Breast epithelium (tissue), 4 donors: ENCODE measurements around the gene KIF12. TPM values are rescaled to one million over a fixed set of nuclear protein-coding genes. Genes with fewer than 3 reads are reported as not detected.

Experiments used
- DNase-seq, 2 donors: peaks; one replicate each; pipeline ENCODE4 v3.0.0-alpha.2; 2019; ENCODE audit warnings: low spot score in 2 of 2
- H3K27ac ChIP-seq, 2 donors: fragments of 200-600 bp; sonication (generic) in 1 of 2; one replicate each; pipeline ENCODE4 v1.5.1; 2016 to 2019; ENCODE audit warnings: mild to moderate bottlenecking in 1 of 2
- H3K27me3 ChIP-seq, 2 donors: fragments of 200-600 bp; sonication (generic) in 1 of 2; one replicate each; pipeline versions ENCODE4 v1.5.1 to v1.6.0; 2017 to 2019; ENCODE audit warnings: control low read depth in 1 of 2, mild to moderate bottlenecking in 1 of 2
- H3K36me3 ChIP-seq: fragments of 200-600 bp; one replicate; pipeline ENCODE4 v1.5.1; 2019
- H3K4me1 ChIP-seq, 2 donors: fragments of 200-600 bp; sonication (generic); one replicate each; pipeline ENCODE4 v1.5.1; 2016 to 2019; ENCODE audit warnings: control low read depth in 1 of 2
- H3K4me3 ChIP-seq, 3 donors: fragments of 200-600 bp; sonication (generic); 1 replicate in 2 of 3; 2 replicates in 1 of 3; pipeline ENCODE4 v1.5.1; 2016 to 2019; ENCODE audit warnings: mild to moderate bottlenecking in 3 of 3, moderate library complexity in 2 of 3
- H3K9me3 ChIP-seq, 2 donors: fragments of 200-600 bp; sonication (generic) in 1 of 2; one replicate each; pipeline ENCODE4 v1.5.1; 2016 to 2019; ENCODE audit warnings: control low read depth in 1 of 2
- POLR2A ChIP-seq: fragments of 450-650 bp; IDR thresholded peaks from one replicate; pipeline ENCODE4 v1.6.1; 2016; ENCODE audit warnings: antibody characterized with exemption, mild to moderate bottlenecking, moderate library complexity
- POLR2AphosphoS5 ChIP-seq, 3 donors: sonication (generic); formaldehyde crosslinking; IDR thresholded peaks; one replicate each; pipeline ENCODE4 v1.6.1; 2017; ENCODE audit warnings: antibody characterized with exemption in 3 of 3
- intact Hi-C: fragments of 100-400 bp; cut with DNase I; formaldehyde crosslinking; loops from one replicate; pipeline ENCODE4 v1.15.1; 2023; ENCODE audit warnings: low total_unique reads
- total RNA-seq, 3 donors: library from RNA; depleted of rRNA; stranded (reverse); fragments of >200 nt; gene quantifications; one replicate each; pipeline ENCODE4 v1.1.0, GENCODE V29; 2016
- TF ChIP-seq, protein P1 (sequence below), 3 donors: fragments of 450-650 bp; IDR thresholded peaks; one replicate each; pipeline ENCODE4 v1.5.1; 2016 to 2017; ENCODE audit warnings: antibody characterized with exemption in 3 of 3, mild to moderate bottlenecking in 3 of 3, moderate library complexity in 3 of 3

Gene KIF12
- total RNA-seq, 3 donors from 2014 or later: 14.4 to 34.4 TPM; not detected in 1

DNA sequence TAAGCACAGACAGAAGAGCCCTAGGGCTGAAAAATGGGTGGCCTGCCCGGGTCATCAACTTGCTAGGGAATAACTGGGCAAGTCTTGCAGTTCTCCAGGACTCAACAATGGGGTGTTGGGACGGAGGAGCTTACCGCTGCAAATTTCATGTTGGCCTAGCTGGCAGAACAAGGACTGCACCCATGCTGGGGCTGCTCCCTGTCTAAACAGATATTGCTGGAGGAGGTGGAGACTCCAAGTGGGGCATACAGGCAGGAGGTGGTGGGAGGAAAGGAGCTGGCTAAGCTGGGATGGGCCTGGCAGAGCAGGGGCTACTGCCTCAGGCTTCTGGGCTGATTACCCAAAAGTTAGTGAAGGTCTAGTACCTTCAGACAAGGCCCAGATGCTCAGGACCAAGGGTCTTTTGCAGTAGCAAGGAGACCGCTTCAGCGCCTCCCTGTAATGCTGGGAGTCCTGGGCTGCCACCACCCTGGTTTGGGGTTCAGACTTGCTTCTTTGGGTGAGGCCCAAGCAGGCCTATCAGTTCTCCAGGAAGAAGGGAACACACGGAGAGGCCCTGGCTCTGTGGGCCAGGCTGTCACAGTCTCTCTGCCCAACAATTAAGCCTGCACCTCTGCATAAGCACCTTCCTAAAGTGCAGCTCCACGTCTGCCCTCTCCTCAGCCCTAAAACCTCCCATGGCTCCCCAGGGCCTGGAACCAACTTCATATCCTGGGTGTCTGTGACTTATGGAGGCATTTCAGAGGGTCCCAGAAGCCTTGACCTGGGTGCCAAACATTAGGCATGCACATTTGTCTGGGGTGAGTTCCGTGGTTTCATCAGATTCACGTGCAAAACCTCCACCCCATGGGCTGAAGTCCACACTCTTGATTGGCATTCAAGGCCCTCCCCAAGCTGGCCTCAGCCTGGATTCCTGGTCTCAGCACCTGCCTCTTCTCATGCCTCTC lies 24.2 kb upstream of the KIF12 start:
- no peaks in the 10 kb centered on the region for H3K36me3 ChIP-seq
- intact Hi-C loops: no loop called here
- no peaks in the 10 kb centered on the region for H3K4me1 ChIP-seq
- peaks cover 0 to 4% of the 10 kb centered on the region in 2 donors for H3K9me3 ChIP-seq
- H3K4me3 ChIP-seq: no peak overlapping the region
- no peaks in the 10 kb centered on the region for H3K27me3 ChIP-seq
- no peak for DNase-seq
- TF ChIP-seq, protein P1, sequence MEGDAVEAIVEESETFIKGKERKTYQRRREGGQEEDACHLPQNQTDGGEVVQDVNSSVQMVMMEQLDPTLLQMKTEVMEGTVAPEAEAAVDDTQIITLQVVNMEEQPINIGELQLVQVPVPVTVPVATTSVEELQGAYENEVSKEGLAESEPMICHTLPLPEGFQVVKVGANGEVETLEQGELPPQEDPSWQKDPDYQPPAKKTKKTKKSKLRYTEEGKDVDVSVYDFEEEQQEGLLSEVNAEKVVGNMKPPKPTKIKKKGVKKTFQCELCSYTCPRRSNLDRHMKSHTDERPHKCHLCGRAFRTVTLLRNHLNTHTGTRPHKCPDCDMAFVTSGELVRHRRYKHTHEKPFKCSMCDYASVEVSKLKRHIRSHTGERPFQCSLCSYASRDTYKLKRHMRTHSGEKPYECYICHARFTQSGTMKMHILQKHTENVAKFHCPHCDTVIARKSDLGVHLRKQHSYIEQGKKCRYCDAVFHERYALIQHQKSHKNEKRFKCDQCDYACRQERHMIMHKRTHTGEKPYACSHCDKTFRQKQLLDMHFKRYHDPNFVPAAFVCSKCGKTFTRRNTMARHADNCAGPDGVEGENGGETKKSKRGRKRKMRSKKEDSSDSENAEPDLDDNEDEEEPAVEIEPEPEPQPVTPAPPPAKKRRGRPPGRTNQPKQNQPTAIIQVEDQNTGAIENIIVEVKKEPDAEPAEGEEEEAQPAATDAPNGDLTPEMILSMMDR (IDR thresholded peaks at IDR 0.05): no peak
- TF ChIP-seq POLR2A (no peak), POLR2AphosphoS5 (IDR thresholded peaks at IDR 0.05) (no peak)
- H3K27ac ChIP-seq: no peak overlapping the region

DNA sequence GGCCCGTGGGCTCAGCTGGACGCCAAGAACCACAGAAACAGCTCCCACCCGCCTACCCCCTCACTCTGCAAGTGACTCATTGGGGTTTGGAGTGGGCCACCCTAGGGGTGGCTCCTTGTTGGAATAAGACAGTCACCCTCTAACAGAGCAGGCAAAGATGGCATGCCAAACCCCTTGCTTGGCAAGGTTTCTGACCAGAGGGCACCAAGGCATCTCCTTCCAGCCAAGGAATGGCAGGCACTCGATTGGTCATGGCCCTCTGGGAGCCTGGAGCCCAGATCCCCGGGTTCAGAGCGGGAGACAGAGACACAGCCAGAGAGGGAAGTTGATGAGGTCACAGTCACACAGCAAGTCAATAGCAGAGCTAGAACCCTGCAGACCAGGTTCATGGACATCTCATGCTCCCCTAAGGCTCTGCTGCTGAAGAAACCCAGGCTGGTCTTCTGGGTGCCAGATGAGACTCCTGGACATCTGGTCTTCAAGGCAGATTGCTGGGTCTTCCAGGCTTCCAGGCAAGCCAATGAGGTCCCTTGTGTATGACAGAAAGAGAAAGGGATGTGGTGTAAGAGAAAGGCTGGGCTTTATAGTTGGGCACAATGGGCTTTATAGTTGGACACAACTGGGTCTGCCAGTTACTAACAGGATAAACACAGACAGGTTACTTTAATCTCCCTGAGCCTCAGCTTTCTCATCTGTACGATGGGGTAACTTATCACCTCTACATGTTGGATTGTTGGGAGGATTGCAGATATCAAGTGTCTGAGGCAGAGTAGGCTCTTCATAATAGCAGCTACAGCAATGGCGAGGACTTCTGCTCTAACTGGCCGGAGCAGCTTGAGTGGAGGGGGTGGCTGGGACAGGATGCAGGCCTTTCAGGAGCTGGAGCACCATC lies 23.3 kb upstream of the KIF12 start:
- no peaks in the 10 kb centered on the region for H3K9me3 ChIP-seq
- H3K27me3 ChIP-seq: no peaks in the 10 kb centered on the region
- no peaks in the 10 kb centered on the region for H3K36me3 ChIP-seq
- no peaks in the 10 kb centered on the region for H3K4me1 ChIP-seq
- H3K4me3 ChIP-seq: no peak overlapping the region
- TF ChIP-seq, protein P1 (IDR thresholded peaks at IDR 0.05): no peak
- TF ChIP-seq POLR2AphosphoS5 (IDR thresholded peaks at IDR 0.05): no peak
- TF ChIP-seq POLR2A: no peak
- no peak overlapping the region for H3K27ac ChIP-seq
- no peak for DNase-seq
- intact Hi-C loops: no loop called here

DNA sequence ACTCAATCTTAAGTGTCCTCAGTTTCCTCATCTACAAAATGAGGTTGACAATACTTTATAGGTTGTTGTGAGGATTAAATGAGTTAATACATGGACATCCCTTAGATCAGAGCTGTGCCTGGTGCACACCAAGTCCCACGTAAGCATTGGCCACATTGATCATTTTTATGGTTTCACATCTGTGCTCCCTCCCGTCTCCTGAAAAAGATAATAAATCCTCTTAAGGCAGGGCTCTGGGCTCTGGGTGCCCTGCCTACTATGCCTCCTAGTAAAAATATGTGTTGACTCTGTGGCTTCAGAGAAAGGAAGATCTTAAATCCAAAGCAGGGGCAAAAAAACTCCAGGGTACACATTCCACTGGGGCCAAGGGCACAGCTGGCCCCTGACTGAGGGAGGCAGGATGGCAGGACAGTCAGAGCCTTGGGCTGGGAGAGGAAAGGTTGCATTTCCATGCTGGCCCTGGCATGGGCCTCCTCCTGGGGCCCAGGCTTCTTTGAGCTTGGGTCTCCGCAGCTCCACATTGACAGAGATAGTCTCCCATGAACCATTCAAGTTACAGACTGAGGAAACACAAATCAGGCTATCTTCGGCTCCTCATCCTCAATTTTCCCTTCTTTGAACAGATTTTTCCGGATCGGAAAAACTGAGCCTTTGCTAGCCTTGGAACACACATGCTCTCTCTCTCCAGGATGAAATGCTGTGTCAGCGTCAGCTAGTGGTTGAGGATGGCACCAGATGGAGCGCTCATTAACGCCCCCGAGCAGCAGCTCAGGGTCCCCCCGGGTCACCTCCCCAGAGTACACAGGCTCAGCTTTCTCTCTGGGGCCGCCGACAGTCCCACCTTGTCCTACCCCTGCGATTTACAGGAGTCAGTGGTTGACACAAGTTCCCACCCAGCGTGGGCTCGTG lies 22.4 kb upstream of the KIF12 start:
- intact Hi-C loops: no loop called here
- no peak overlapping the region for H3K27ac ChIP-seq
- H3K4me3 ChIP-seq: no peak overlapping the region
- H3K9me3 ChIP-seq: no peaks in the 10 kb centered on the region
- no peaks in the 10 kb centered on the region for H3K27me3 ChIP-seq
- DNase-seq: no peak
- no peak for TF ChIP-seq POLR2AphosphoS5 (IDR thresholded peaks at IDR 0.05)
- TF ChIP-seq, protein P1 (IDR thresholded peaks at IDR 0.05): no peak
- TF ChIP-seq POLR2A: no peak
- no peaks in the 10 kb centered on the region for H3K36me3 ChIP-seq
- H3K4me1 ChIP-seq: no peaks in the 10 kb centered on the region

DNA sequence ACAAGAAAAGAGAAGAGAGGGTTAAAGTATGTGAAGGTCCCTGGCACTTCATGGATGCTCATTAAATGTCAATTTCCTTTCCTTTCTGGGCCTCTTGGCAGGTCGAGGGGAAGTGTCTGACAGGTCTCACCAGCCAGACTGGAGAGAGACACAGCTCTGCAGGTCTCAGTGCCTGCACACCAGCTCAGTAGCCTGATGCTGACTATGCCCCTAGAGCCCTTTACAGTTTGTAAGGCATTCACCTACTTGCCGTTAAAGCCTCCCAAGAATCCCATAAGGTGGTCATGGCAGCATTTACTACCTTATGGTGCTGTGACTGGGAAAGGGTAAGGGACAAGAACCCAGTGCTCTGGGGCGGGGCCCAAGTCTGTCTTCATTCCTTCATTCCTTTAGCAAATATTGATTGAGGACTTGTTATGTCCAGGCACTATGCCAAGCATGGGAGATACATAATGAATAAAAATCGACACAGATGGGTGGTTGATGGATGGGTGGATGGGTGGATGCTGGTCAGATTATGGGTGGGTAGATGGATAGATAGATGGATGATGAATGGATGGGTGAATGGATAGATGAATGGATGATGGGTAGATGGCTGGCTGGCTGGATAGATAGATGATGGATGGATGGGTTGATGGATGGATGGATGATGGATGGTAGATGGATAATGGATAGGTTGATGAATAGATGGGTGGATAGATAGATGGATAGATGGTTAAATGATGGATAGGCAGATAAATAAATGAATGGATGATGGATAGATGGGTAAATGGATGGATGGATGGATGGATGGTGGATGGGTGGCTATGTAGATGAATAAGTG lies 21.3 kb upstream of the KIF12 start:
- no peaks in the 10 kb centered on the region for H3K9me3 ChIP-seq
- no peaks in the 10 kb centered on the region for H3K4me1 ChIP-seq
- H3K4me3 ChIP-seq: no peak overlapping the region
- TF ChIP-seq POLR2AphosphoS5 (IDR thresholded peaks at IDR 0.05) (no peak), POLR2A (no peak)
- DNase-seq: no peak
- no peaks in the 10 kb centered on the region for H3K36me3 ChIP-seq
- H3K27ac ChIP-seq: peak overlapping the region in 1 of 2 donors; percentile 7
- intact Hi-C loops: no loop called here
- H3K27me3 ChIP-seq: no peaks in the 10 kb centered on the region
